GM18511 (cell line): ENCODE measurements around the gene ITIH5.

Experiments
- ATAC-seq: cut with Tn5 transposase; IDR thresholded peaks from one replicate; pipeline ENCODE4 v1.9.1; 2021; ENCODE audit warnings: mild to moderate bottlenecking, moderate library complexity; ENCODE audit not compliant: unreplicated experiment

The ITIH5 gene

GRCh38 chr10:7634142-7634894, 32.4 kb downstream of the ITIH5 start:
- no peak for ATAC-seq

DNA sequence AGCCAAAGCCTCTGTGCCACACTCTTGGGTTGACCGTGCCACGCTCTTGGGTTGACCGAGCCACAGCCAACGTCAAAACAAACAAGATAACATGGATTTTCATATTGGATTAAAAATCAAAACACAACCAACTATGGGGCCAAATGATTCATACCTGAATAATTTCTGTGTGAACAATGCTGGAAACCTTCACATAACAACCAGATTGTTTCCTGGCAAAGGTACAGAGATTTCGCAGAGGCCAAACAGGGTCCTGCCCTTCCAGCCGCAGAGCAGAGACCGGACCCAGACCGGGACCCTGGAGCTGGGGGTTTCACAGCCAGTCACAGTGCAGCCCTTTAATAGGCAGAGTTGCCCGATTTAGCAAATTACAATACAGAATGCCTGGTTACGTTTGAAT, 40.5 kb downstream of the ITIH5 start:
- ATAC-seq, result no peak

DNA sequence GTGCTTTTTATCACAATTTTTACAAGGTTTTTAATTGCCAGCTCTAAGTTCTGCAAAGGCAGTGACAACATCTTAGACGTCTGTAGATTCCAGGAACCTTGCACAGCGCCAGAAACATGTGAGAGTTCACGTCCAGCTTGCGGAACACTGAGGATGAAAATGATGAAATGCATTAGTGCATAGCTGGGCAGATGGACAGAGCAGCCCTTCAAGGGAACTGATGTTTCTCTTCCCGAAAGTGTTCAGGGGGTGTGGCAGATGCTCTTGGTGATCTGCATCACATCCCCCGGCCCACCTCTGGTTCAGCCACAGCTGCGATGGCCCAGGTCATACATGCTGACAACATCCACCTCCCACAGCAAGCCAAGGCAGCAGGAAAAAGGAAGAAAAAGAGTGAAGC, 40.9 kb downstream of the ITIH5 start:
- ATAC-seq, result no peak

- ATAC-seq, result no peak
These were observed 41.8 kb downstream of the ITIH5 start for GRCh38 chr10:7625009-7625408.

GRCh38 chr10:7622969-7623368, 43.8 kb downstream of the ITIH5 start:
- no peak for ATAC-seq

DNA sequence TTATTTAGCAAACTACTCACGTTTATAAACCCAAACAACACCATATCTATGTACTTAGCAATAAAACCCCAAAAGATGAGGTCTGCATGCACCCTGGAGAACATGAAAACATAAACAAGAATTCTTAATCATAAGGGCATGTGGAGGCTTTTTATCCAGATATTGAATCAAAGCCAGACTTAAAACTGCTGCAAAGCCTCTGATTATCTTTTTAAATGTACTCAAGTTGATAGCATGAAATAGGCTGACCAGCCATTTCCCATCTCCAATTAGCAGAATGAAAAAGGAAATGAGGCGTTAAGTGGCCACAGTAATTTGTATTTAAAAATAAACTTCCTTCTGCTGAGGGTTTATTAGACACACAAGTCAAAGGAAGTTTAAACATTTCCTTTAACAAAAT, 48.3 kb downstream of the ITIH5 start:
- ATAC-seq, result no peak

DNA sequence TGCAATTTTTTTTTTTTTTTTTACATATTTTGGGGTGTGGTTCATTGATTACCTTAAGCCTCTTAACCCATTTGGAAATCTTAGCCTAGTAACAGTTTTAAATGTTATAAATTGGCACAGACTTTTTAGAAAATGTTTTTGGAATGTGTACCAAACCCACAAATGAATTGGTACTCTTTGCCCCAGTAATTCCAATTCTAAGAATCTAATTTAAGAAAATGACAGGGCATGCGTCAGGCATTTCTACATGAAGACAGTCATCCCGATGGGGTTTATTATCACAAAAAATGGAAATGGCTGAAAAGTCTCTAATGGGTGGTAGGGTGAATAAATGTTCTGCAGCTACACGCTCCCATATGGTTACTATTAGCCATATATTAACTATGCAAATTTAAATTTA, 54.9 kb downstream of the ITIH5 start:
- ATAC-seq, result no peak

GRCh38 chr10:7610651-7611389, 55.9 kb downstream of the ITIH5 start:
- no peak for ATAC-seq

GRCh38 chr10:7610026-7610425, 56.7 kb downstream of the ITIH5 start:
- no peak for ATAC-seq

GRCh38 chr10:7609556-7609955, 57.2 kb downstream of the ITIH5 start:
- ATAC-seq, result no peak

DNA sequence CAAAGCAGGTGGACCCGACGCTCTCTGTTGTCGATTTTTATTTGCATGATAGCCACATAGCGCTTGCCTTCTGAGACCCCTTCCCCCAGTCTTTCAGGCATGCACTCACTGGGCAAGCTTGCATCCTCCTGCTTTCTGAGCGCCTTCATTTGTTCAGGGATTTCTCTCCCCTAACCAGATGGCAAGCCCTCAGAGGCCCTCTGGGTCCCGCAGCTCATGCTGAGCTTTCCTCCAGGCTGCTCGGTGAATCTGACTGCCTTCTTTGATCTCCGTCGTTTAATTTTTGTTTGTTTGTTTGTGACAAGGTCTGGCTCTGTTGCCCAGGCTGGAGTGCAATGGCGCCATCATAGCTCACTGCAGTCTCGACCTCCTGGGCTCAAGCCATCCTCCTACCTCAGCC, 58.8 kb downstream of the ITIH5 start:
- ATAC-seq, result no peak

DNA sequence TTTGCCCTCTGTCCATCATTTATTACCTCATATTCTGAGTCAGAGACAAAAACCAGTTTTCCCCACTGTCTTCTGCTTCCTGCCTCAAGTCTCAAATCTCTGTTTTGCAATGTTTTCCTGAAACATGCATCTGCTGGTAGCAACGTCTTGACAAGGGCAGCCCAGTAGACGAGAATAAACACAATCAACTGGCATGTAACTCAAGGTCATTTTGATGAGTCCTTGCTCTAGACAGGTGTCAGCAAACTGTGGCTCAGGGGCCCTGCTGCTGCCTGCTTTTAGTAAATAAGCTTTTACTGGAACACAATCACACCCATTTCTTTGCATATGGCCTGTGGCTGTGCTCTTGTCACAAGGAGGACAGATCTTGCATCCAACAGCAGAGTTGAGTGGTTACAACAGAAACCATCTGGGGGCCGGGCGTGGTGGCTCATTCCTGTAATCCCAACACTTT, 59.8 kb downstream of the ITIH5 start:
- ATAC-seq, result no peak

DNA sequence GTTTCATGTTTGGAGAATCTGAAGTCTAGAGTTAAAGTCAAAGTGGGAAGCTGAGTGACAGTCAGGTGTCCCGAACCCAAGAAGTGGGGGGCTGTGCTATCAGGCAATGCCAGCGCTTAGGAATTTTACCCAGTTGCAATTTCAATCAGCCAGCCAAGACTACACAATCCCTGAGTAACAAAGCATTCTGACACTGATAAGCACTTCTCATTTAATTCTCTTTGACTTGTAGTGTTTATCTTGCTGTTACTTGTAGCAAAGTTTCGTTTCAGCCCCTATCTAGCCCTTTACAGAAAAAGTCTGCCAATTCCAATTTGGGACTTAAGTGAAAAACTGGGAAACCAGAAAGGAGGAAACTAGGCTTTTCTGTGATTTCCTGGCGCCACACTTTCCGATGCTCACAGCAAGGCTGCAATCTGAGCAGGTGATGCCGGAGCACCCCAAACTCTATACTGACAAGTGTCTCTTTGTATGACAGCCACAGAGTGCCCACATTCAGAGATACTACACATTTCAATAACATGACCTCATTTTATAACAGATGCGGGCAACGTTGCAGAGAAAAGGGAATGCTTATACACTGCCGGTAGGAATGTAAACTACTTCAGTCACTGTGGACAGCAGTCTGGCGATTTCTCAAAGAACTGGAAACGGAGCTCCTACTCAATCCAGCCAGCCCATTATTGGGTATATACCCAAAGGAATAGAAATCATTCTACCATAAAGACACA, 61.0 kb downstream of the ITIH5 start:
- no peak for ATAC-seq

DNA sequence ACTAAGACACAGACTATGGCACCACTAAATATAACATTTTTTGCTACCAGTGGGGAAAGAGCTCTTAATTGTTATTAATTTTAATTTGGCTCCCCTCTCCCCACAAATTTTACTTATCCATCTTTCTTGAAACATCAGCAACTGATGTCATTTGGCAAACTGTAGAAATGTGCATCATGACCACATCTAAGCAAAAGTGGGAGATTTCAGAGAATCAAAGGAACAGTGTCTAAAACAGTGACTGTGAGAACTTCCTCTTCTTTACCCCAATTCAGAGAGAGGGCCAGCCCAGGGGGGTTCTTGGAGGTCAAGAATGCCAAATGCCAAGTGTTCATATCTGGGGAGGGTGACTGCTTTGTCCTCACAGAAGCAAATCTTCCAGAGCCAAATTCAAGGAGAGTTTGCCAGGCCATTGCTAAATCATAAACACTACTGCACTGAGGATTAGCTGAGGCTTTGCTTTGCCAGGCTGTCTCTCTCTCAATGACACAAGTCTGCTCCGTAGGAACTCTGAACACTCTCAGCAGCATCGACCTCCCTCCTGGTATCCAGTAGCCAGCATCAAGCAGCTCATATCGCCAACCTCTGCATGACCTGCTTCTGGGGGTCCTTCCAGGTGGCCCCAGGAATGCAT, 65.6 kb downstream of the ITIH5 start:
- no peak for ATAC-seq

DNA sequence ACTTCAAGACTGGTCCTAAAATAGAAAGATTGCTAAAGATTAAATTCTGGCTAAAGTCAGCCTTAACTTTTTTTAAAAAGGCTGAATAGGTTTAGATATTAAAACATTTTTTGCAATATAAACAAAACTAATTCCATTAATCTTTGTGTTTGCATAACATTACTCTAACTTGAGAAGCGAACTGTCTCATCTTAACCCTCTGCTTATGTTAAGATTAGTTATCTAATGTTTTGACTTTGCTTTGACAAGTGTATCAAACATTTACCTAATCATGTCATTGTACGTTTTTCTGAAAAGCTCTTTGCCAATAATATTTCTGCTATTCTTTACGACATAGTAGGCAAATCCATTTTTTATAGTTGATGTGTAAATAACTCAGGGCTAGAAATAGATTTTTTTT, 68.0 kb downstream of the ITIH5 start:
- no peak for ATAC-seq

DNA sequence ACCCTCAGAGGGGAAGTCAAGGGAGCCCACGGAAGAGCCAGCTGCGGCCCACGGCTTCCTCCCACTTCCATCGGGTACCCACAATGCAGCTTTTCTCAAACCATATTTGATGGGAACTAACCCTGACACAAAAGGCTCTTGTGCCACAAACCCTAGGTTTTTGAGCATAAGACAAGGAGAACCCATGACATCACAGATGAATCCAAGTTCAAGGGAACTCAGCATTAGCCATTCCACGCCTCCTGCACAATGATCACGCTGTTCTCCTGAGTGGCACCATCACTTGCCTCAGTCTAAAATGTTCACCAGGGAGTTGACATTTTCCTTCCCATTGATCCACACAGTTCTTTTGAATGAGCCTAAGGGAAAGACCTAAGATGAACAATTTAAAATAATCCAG, 70.4 kb downstream of the ITIH5 start:
- no peak for ATAC-seq

GRCh38 chr10:7593905-7594304, 72.9 kb downstream of the ITIH5 start:
- ATAC-seq, result no peak

DNA sequence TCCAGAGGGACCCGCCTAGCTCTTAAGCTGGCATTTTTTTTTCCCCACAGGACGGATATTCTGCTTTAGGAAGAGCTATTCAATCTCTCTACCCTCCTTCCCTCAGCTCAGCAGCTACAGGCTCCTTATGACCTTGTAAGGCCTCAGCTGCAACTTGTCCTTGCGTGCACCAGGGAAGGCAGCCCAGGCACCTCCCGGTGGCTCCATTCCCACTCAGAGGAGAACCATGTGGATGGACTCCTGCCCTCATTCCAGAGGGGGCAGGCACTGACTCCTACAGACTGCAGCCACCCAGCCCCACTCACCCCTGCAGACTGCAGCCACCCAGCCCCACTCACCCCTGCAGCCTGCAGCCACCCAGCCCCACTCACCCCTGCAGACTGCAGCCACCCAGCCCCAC, 73.7 kb downstream of the ITIH5 start:
- no peak for ATAC-seq

DNA sequence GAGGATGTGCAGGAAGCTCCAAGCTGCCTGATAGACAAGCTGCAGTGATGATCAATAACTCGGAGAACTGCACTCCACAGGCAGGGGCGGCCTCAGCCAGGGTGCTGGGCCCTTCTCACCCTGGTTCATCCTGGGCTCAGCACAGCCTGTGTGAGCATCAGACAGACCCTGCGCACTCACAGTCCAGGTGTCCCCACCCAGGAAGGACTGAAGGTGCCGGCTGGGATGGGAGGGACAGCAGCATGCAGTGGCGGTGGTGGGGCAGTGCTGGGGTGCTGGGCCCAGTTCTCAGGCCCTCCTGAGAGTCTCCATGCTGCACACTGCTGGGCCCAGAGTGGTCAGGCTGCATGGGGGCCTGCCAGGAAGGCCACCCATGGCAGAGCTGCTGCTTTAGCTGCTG, 74.1 kb downstream of the ITIH5 start:
- no peak for ATAC-seq

DNA sequence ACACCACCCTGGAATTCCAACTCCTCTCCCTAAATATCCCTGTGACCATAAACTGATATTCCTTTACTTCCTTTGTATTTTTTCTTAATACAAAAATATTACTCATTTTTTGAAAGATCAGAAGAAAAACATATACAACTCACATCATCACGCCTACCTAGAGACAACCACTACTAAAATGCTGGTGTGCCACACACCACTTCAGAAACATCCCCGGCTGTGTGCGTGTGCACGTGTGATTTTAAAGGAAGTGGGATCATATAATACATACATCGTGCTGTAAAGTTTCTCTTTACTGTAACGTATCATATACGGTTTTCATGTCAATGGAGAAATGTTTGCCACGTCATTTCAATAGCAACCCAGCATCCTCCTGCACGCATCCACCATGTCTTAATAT, 76.5 kb downstream of the ITIH5 start:
- ATAC-seq, result no peak

DNA sequence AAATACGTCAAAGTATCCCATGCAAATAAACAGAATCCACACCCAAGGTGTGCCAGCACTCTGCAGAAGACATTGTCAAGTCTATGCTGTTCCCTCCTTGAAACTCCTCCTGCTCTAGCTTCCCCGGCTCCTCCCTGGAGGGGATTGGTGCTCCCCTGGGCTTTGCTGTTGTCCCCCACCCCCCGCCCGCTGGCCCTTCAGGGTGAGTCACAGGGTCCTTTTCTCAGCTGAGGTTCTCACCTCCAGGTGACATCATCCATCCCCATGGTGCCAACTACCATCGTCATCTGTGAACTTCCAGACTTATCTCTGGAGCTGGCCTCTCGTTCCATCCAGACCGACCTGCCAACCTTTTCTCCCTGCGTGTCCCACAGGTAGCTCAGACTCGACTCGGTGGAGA, 77.0 kb downstream of the ITIH5 start:
- ATAC-seq, result no peak

GRCh38 chr10:7587865-7588188, 78.9 kb downstream of the ITIH5 start:
- no peak for ATAC-seq
